ENCODE measurements around the gene TBC1D3H.
"Not testable (repeated sequence)": the region's sequence is repeated elsewhere in the genome, so short reads cannot be mapped to it uniquely, and the experiment has no call there.

Gene TBC1D3H

GRCh38 chr17:36388385-36389245 is at the start of gene TBC1D3H:
TBC1D3H (minus strand) TSS chr17:36388435; CDS start chr17:36386895, 1,540 bp downstream.
- not testable (repeated sequence) for DNase-seq

- DNase-seq: not testable (repeated sequence)
These were observed 40.7 kb upstream of the TBC1D3H start for GRCh38 chr17:36428891-36429290.

- DNase-seq: not testable (repeated sequence)
These were observed 27.1 kb upstream of the TBC1D3H start for GRCh38 chr17:36415180-36415941.

- not testable (repeated sequence) for DNase-seq
These were observed 2.9 kb upstream of the TBC1D3H start for GRCh38 chr17:36390943-36391645.

- DNase-seq: not testable (repeated sequence)
These were observed 12.3 kb downstream of the TBC1D3H start for GRCh38 chr17:36375938-36376337.

GRCh38 chr17:36362496-36362895 is 25.7 kb downstream of the TBC1D3H start:
- not testable (repeated sequence) for DNase-seq

Measured in NCI-H2107 (cell line).